H1 (cell line): Measurements from ENCODE around the gene B9D1. TPM values are rescaled to one million over a fixed set of nuclear protein-coding genes. Genes with fewer than 3 reads are reported as not detected.

Experiments used
- GABPA ChIP-seq: IDR thresholded peaks from 2 replicates; pipeline ENCODE4 v1.6.1; 2011; ENCODE audit warnings: mild to moderate bottlenecking, low read length, moderate library complexity, borderline replicate concordance; ENCODE audit not compliant: insufficient read depth
- JUN ChIP-seq: IDR thresholded peaks from 2 replicates; pipeline ENCODE4 v1.6.1; 2011; ENCODE audit warnings: low read depth, mild to moderate bottlenecking, improper control_type of control experiment, low read length
- TAF7 ChIP-seq: optimal IDR thresholded peaks from 2 replicates; pipeline ENCODE3; 2011; ENCODE audit warnings: low read depth, mild to moderate bottlenecking, inconsistent platforms, low read length, moderate library complexity, borderline replicate concordance
- polyA plus RNA-seq, 7 experiments: library from polyadenylated mRNA; depleted of rRNA in 3 of 7; stranded (reverse) in 5 of 7; unstranded in 2 of 7; fragments of >200 nt in 5 of 7; fragments of 200-250 nt in 2 of 7; gene quantifications; 1 replicate in 5 of 7; 2 replicates in 1 of 7; 4 replicates in 1 of 7; pipeline versions ENCODE4 v1.2.1 to v1.2.3, GENCODE V29; 2011 to 2013; ENCODE audit warnings: missing spikeins in 2 of 7, mixed read lengths in 2 of 7
- total RNA-seq: library from RNA; stranded (reverse); fragmentation: NEBNext Ultra II Directional; extraction: Animal tissue kit (Norgen Biotek cat#: 25700); gene quantifications from 2 replicates; pipeline ENCODE4 v1.2.1, GENCODE V29; 2021

The B9D1 gene
- total and polyA plus RNA-seq, 2 of the 8 experiments (the other 6 are each of a cell fraction or from before 2014, with no cell fraction given) = 24.6 to 65.7 TPM

DNA sequence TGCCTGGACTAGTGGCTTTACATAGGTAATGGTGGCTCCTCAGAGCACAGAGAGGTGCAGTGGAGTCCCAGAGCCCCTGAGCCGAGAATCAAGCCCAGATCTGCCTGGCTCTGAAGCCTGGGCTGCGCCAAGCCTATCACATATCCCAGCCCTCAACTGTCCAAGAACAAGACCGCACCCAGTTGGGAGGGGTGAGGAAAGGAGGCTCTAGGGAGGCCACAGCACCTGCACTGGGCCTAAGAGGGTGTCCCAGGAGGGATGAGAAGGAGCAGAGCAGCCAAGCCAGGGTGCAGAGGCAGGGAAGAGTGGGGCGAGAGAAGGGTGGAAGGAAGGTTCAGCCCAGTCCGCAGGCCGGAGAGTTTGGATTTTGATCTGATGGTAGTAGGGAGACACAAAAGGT, 47.6 kb upstream of the B9D1 start (continued):
- TF ChIP-seq GABPA (no peak), TAF7 (no peak), JUN (no peak)
